Measurements from ENCODE around the gene TMEM161A. TPM values are rescaled to one million over a fixed set of nuclear protein-coding genes. Genes with fewer than 3 reads are reported as not detected.

TMEM161A gene
- total and polyA plus RNA-seq, 2 of the 13 experiments (the other 11 are each of a cell fraction or from before 2014, with no cell fraction given): 25.9 to 31.4 TPM

GRCh38 chr19:19113040-19113626 lies 25.1 kb downstream of the TMEM161A start:
- Histone ChIP-seq H3K4me3 (replicated peaks in 1 of 3; ENCODE audit: insufficient read depth in 1 of 3, low read depth in 2 of 3, low read length in 3 of 3) (peak overlapping the region in 1 of 3 experiments; percentile 17; a peak in 1 of 6 replicates), H3K36me3 (replicated peaks in 1 of 2; ENCODE audit: control insufficient read depth in 1 of 2, insufficient read depth in 2 of 2, low read length in 2 of 2) (no peaks in the 10 kb centered on the region), H3K27me3 (ENCODE audit: control insufficient read depth in 1 of 2, insufficient read depth in 2 of 2, low read length in 2 of 2) (no peaks in the 10 kb centered on the region), H3K79me2 (ENCODE audit: insufficient read depth, low read length) (no peaks in the 10 kb centered on the region), H3K27ac (ENCODE audit: extremely low read length, insufficient read depth, low read length) (no peak overlapping the region), H3K4me2 (ENCODE audit: low read depth, low read length) (peak overlapping the region; percentile 41), H4K20me1 (ENCODE audit: insufficient read depth, low read length) (no peaks in the 10 kb centered on the region), H2AFZ (ENCODE audit: low read length) (no peak overlapping the region), H3K9ac (ENCODE audit: insufficient read depth, low read depth, low read length) (no peak overlapping the region), H3K4me1 (ENCODE audit: insufficient read depth, low read length) (peaks cover 46% of the 10 kb centered on the region), H3K9me3 (ENCODE audit: low read length) (no peaks in the 10 kb centered on the region)
- WGBS (ENCODE audit: low lambda C conversion rate): 0% methylated on average over 2 of the region's 7 CpGs
- peak; percentile 75 for DNase-seq (ENCODE audit: low spot score)
- POLR2A ChIA-PET: no interaction called here
- no TSS peak for BruUV-seq (replicated peaks)
- in situ Hi-C loops (cut with HindIII; ENCODE audit: extremely low pct_ligation_motif_present, low pct_unique_long_range_greater_than_20kb): loop anchor here (5.0 kb wide), 1 partner anchor 56 kb away; no protein-coding TSS in a partner anchor
- intact Hi-C loops (cut with micrococcal nuclease; ENCODE audit: unreplicated experiment): loop anchor here (2.0 kb wide), 1 partner anchor 14 kb away; no protein-coding TSS in a partner anchor
- CTCF ChIA-PET (ENCODE audit: low intra/inter-chr PET ratio, low total read pairs): interaction anchor here (1.1 to 2.4 kb wide), 2 partner anchors 26 to 59 kb away, joined by 4 to 22 read pairs; no protein-coding TSS in a partner anchor
- peak; percentile 82 for ATAC-seq
- peak; percentile 70 for FAIRE-seq
- TF ChIP-seq RXRB (CRISPR knock-in tag; IDR thresholded peaks at IDR 0.05; ENCODE audit: borderline replicate concordance): peak; percentile 14; the same call in 1 of the 2 replicates
- TF ChIP-seq ZMYM3 (CRISPR knock-in tag; IDR thresholded peaks at IDR 0.05): 0 out of 2 replicates have a peak, but pooled peaks have one; percentile 34
- no peak for TF ChIP-seq REPIN1 (CRISPR knock-in tag; IDR thresholded peaks at IDR 0.05; ENCODE audit: borderline replicate concordance, low read depth)
- TF ChIP-seq MXD4 (CRISPR knock-in tag; IDR thresholded peaks at IDR 0.05): no peak
- TF ChIP-seq ZNF263 (CRISPR knock-in tag; IDR thresholded peaks at IDR 0.05): 0 out of 2 replicates have a peak, but pooled peaks have one; percentile 14
- peak; percentile 54 for TF ChIP-seq ZNF768 (CRISPR knock-in tag; IDR thresholded peaks at IDR 0.05)
- TF ChIP-seq TBX3 (IDR thresholded peaks at IDR 0.05; ENCODE audit: borderline replicate concordance): no peak
- no peak for TF ChIP-seq ZNF256 (CRISPR knock-in tag; conservative IDR thresholded peaks at IDR 0.05)
- no peak for TF ChIP-seq ZNF879 (CRISPR knock-in tag; IDR thresholded peaks at IDR 0.05)
- no peak for TF ChIP-seq GPBP1L1 (CRISPR knock-in tag; IDR thresholded peaks at IDR 0.05)
- no peak for TF ChIP-seq KLF9 (CRISPR knock-in tag; IDR thresholded peaks at IDR 0.05; ENCODE audit: low read depth)
- no peak for TF ChIP-seq RFX5 (IDR thresholded peaks at IDR 0.05; ENCODE audit: low read depth, low read length)
- no peak for TF ChIP-seq ZNF451 (CRISPR knock-in tag; IDR thresholded peaks at IDR 0.05)
- no peak for TF ChIP-seq SIX1 (CRISPR knock-in tag; IDR thresholded peaks at IDR 0.05; ENCODE audit: borderline replicate concordance)
- TF ChIP-seq NCOA5 (CRISPR knock-in tag; IDR thresholded peaks at IDR 0.05): no peak
- TF ChIP-seq ZNF205 (CRISPR knock-in tag; IDR thresholded peaks at IDR 0.05): no peak
- no peak for TF ChIP-seq ZEB1 (IDR thresholded peaks at IDR 0.05; ENCODE audit: insufficient replicate concordance, low read depth)
- TF ChIP-seq SRSF1 (optimal IDR thresholded peaks at IDR 0.05; ENCODE audit: low read depth, low read length): no peak
- peak; percentile 50; the same call in 1 of the 2 replicates for TF ChIP-seq BHLHE40 (IDR thresholded peaks at IDR 0.05; ENCODE audit: low read length)
- TF ChIP-seq CTCF (CRISPR knock-in tag; IDR thresholded peaks at IDR 0.05): peak; percentile 69
- TF ChIP-seq RAD21 (CRISPR knock-in tag; IDR thresholded peaks at IDR 0.05): peak; percentile 59; the same call in 1 of the 2 replicates
- TF ChIP-seq STAG1 (CRISPR knock-in tag; IDR thresholded peaks at IDR 0.05): peak; percentile 72
- peak; percentile 25; the same call in 1 of the 2 replicates for TF ChIP-seq NFYC (CRISPR knock-in tag; IDR thresholded peaks at IDR 0.05)
